Amniotic epithelial cell (primary cell): ENCODE results near the gene BCL11A.

ENCODE experiments used
- DNase-seq: peaks from one replicate; pipeline ENCODE4 v3.0.0-alpha.2; 2010; ENCODE audit warnings: low read depth

Gene BCL11A

GRCh38 chr2:60505240-60505879, 48.1 kb downstream of the BCL11A start:
- DNase-seq = no peak

DNA sequence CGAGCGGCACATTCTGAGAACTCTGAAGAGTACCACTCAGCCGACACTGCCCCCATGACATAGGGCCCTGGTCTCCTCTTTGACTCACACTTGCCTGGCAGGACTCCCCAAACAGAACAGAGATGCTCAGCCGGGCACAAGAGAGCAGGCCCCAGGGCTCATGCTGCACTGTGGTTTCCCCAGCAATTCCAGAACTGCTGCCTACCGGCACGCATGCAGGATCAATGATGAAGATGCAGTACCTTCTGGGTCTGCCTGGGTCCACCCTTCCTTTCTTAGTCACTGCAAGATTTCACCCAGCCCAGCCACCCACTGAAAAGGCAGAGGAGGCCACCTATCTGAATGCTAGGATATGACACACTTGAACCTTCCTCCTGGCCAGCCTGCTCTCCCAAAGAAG, 49.4 kb downstream of the BCL11A start:
- DNase-seq = no peak

DNA sequence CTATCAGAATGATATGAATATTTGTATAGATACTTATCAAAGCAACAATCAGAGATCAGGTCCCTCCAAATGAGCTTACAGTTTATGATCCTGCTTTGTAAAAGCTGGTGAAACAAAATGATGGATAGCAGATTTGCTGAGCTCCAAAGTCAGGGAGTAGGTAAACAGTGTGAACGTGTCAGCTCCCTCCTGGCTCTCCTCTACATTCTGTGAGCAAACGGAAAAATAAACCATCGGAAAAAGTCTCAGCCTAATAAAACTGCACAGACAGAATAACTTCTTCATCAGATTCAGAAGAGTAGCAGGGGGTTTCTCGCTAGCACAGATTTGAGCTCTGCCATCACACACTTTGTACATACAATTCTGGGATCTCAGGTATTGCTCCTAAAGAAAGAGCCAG, 51.3 kb downstream of the BCL11A start:
- no peak for DNase-seq

DNA sequence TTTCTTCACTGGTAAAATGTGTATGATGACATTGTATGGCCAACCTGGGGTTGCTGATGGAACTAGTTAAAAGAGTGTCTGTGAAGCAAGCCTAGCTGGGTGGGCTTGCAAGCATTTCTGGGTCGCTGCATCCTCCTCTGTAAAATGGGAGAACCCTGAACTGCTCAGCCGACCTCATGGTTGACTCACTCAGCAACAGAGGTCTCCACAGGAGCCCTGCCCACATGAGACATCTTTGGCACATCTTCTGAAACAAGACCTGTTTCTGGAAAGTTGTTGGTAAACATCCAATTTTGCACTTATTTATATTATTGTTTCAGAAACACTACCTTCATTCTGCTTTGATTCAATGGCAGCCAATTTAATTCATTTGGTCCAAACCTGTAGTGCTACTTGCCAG, 52.6 kb downstream of the BCL11A start:
- DNase-seq = no peak

DNA sequence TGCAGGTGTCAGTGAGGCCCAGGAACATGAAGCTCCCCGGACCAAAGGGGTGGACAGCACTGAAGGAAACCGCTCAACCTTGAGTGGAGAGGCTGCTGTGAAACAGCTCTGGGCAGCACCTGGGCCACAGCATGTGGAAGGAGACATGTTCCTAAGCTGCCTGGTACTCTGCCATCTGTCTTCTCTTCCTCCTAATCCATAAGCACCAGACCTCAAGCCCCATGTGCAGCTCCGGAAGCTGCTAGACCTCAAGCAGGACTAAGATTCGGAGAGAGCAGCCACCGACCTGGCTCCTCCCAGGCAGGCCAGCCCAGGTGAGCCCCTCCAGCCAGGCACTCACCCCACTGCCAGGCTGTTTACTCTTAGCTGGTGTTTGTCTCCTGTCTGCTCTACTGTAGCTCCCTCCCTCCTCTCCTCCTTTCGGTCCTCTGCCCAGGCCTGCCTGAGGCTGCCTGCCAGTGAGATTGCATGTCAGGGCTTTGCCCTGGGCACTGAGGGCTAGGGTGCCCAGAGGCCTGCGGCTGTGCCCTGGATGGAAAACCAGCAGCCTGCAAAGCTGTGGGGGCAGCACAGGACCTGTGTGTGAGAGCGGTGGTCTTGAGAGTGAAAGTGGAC, 53.7 kb downstream of the BCL11A start:
- no peak for DNase-seq

GRCh38 chr2:60498816-60499429, 54.5 kb downstream of the BCL11A start:
- DNase-seq = no peak

DNA sequence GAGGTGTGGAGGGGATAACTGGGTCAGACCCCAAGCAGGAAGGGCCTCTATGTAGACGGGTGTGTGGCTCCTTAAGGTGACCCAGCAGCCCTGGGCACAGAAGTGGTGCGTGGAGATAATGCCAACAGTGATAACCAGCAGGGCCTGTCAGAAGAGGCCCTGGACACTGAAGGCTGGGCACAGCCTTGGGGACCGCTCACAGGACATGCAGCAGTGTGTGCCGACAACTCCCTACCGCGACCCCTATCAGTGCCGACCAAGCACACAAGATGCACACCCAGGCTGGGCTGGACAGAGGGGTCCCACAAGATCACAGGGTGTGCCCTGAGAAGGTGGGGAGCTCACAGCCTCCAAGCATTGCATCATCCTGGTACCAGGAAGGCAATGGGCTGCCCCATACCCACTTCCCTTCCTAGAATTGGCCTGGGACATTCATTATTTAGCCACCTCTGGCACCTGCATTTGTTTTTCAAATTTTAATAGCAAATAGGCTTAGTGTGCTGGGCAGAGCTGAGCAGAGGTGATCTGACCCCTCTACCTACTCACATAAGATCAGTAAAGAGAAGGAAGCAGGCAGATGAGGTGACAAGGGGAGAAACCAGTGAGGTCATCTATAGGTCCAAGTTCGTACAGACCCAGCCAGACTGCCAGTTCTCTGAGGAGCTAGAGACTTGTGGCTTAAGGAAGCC, 55.2 kb downstream of the BCL11A start:
- no peak for DNase-seq

- no peak for DNase-seq
Measured at GRCh38 chr2:60497500-60497899, 56.0 kb downstream of the BCL11A start.

DNA sequence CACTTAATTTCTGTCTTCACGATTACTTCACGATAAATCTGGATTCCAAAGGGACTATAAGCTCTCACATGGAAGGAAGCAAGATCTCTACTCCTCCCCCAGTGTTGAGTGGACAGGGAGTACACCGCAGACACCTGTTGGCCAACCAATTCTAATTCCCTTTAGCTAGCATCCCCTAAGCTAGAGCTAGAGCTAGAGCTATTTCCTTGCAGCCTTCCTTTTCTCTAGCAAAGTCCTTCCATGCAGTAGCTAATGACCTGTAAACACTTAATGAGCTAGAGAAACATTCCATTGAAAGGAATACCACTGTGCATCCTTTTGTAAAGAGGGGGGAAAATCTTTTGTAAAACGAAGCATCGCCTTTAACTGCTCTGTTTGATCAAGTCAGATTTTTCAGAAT, 56.5 kb downstream of the BCL11A start:
- DNase-seq = no peak

GRCh38 chr2:60496475-60496874, 57.0 kb downstream of the BCL11A start:
- DNase-seq = no peak

DNA sequence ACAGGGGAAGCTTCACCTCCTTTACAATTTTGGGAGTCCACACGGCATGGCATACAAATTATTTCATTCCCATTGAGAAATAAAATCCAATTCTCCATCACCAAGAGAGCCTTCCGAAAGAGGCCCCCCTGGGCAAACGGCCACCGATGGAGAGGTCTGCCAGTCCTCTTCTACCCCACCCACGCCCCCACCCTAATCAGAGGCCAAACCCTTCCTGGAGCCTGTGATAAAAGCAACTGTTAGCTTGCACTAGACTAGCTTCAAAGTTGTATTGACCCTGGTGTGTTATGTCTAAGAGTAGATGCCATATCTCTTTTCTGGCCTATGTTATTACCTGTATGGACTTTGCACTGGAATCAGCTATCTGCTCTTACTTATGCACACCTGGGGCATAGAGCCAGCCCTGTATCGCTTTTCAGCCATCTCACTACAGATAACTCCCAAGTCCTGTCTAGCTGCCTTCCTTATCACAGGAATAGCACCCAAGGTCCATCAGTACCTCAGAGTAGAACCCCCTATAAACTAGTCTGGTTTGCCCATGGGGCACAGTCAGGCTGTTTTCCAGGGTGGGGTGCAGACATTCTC, 58.3 kb downstream of the BCL11A start:
- no peak for DNase-seq

GRCh38 chr2:60493804-60494387, 59.6 kb downstream of the BCL11A start:
- DNase-seq = no peak

GRCh38 chr2:60492548-60492947, 60.9 kb downstream of the BCL11A start:
- DNase-seq = no peak

- no peak for DNase-seq
Measured at GRCh38 chr2:60490848-60491247, 62.6 kb downstream of the BCL11A start.

DNA sequence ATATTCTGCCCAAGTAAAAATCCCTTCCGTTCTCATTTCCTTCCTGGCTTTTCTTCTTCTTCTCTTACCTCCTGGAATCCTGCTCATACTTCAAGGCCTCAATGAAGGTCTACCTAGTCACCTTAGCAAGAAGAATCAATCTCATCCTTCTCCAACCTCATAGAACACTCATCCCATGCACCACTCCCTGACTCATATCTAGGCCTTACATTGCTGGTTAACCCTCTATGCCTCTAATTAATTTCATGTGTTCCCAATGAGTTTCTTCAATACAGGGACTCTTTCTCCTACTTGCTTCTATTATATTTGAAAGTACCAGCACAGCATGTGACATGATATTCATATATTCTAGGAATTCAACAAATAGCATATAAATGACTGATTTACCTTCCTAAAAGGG, 63.0 kb downstream of the BCL11A start:
- no peak for DNase-seq

DNA sequence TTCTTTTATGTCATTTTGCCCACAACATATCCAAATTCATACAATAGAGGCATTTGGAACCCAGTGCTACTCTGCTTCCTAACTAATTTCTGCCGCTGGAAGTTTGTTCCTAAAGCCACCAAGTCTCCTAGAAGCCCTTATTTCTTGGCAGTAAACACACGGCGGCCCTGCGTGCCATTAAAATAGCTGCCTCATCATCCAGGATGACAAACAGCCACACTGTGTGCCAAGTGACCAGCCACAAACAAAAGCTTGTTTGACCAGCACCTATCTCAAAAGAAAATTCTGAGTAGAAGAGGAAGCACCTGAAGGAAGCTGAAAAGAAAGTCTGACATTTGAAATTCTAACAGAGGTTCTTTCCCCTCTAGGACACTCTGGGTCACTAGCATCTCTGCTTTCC, 64.2 kb downstream of the BCL11A start:
- no peak for DNase-seq

DNA sequence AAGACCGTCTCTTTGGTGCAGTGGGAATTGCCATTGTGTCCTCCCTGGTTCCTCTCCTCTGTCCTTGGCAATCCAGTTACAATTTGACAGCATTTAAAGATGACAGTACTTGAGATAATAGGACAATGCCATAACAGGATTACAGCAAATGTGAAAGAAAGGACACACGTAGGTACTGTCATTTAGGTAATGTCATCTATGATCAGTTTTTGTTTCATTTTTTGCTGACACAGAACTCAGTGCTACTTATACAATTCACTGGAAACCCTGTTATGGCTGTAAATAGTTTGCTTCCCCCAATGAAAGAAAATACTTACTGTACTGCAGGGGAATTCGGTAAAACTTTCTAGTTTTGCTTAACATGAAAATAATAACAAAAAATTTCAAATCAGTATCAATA, 65.2 kb downstream of the BCL11A start:
- no peak for DNase-seq

- DNase-seq = no peak
Measured at GRCh38 chr2:60487174-60487573, 66.3 kb downstream of the BCL11A start.

- DNase-seq = no peak
Measured at GRCh38 chr2:60486551-60486950, 66.9 kb downstream of the BCL11A start.

GRCh38 chr2:60486067-60486466, 67.4 kb downstream of the BCL11A start:
- DNase-seq = no peak

- DNase-seq = no peak
Measured at GRCh38 chr2:60485550-60485949, 67.9 kb downstream of the BCL11A start.

DNA sequence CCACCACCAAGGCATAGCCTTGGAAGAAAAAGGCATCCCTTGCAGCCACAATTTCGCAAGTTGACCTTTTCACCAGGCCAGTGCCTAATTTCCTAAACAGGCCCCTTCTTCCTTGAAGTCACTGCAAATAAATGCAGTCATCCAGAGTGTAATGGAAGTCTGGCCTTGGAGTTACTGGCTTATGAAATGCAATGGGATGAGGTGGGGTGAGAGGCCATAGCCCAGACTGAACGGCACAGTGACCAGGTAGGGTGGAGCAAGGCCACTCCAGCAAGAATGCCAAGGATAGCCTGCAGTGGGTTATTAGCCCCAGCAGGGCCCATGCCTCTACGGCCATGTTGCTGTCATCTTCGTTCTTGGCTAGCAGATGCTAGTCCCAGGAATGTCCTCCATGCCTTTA, 68.4 kb downstream of the BCL11A start:
- DNase-seq = no peak
